ENCODE measurements around the gene BRD7. TPM values are rescaled to one million over a fixed set of nuclear protein-coding genes. Genes with fewer than 3 reads are reported as not detected.

The BRD7 gene
- total and polyA plus RNA-seq, 2 of the 4 experiments (the other 2 are of a cell fraction) = 24.8 to 29.9 TPM

- Histone ChIP-seq H3K14ac (replicated peaks; ENCODE audit: low read depth, low read length) (no peak overlapping the region), H3K4me3 (ENCODE audit: insufficient read depth, low read depth, low read length) (no peak overlapping the region), H3K27me3 (ENCODE audit: control insufficient read depth, insufficient read depth, low read length) (peaks cover 24% of the 10 kb centered on the region), H4K20me1 (ENCODE audit: insufficient read depth, low read length) (no peaks in the 10 kb centered on the region), H3K18ac (ENCODE audit: low read depth, low read length) (no peak overlapping the region), H3K56ac (ENCODE audit: extremely low read depth, insufficient read depth, low read length) (no peak overlapping the region), H2BK15ac (ENCODE audit: low read depth, low read length) (no peak overlapping the region), H3K79me1 (ENCODE audit: low read depth in 1 of 2, low read length in 2 of 2) (no peaks in the 10 kb centered on the region), H4K8ac (ENCODE audit: low read depth in 2 of 2, low read length in 2 of 2) (no peak overlapping the region), H3K4me1 (ENCODE audit: control insufficient read depth, insufficient read depth, low read length) (no peaks in the 10 kb centered on the region), H2AFZ (replicated peaks; ENCODE audit: low read length, poor library complexity) (no peak overlapping the region), H3K9me1 (ENCODE audit: insufficient read depth, low read length) (no peaks in the 10 kb centered on the region), H4K5ac (ENCODE audit: low read depth, low read length) (no peak overlapping the region), H3K23ac (ENCODE audit: low read depth, low read length) (no peak overlapping the region), H2BK20ac (ENCODE audit: low read depth, low read length) (no peak overlapping the region), H3K27ac (ENCODE audit: insufficient read depth, low read length) (no peak overlapping the region), H2AK9ac (replicated peaks; ENCODE audit: low read depth, low read length, poor library complexity) (no peak overlapping the region), H2AK5ac (ENCODE audit: low read depth, low read length) (no peak overlapping the region), H3K4me2 (ENCODE audit: low read depth, low read length) (no peak overlapping the region), H3K9me3 (ENCODE audit: control insufficient read depth, insufficient read depth, low read length) (no peaks in the 10 kb centered on the region), H4K91ac (ENCODE audit: insufficient read depth, low read depth, low read length) (no peak overlapping the region), H2BK120ac (ENCODE audit: low read depth, low read length) (no peak overlapping the region), H3K9ac (ENCODE audit: low read depth, low read length) (no peak overlapping the region), H2BK5ac (ENCODE audit: low read depth, low read length, poor library complexity, severe bottlenecking) (no peak overlapping the region), H3K36me3 (ENCODE audit: control insufficient read depth, insufficient read depth, low read length) (no peaks in the 10 kb centered on the region), H3K4ac (ENCODE audit: low read depth, low read length) (no peak overlapping the region)
- POLR2A ChIA-PET (ENCODE audit: unreplicated experiment) = no interaction called here
- DNase-seq (no peak), ATAC-seq (ENCODE audit: low read depth) (no peak)
- TF ChIP-seq USF2 (IDR thresholded peaks at IDR 0.05; ENCODE audit: low read depth, low read length) = no peak
- TF ChIP-seq CHD1 (IDR thresholded peaks at IDR 0.05; ENCODE audit: low read depth, low read length) = no peak
- TF ChIP-seq CTCF (conservative IDR thresholded peaks at IDR 0.05; ENCODE audit: low read depth, low read length) = no peak
- no peak for TF ChIP-seq ELK1 (IDR thresholded peaks at IDR 0.05; ENCODE audit: borderline replicate concordance, low read depth, low read length)
- no peak for TF ChIP-seq MXI1 (IDR thresholded peaks at IDR 0.05; ENCODE audit: borderline replicate concordance, low read depth, low read length)
- in situ Hi-C loops (cut with MboI; ENCODE audit: low sequenced_read_pairs) = no loop called here
- dilution Hi-C loops (cut with HindIII; ENCODE audit: low sequenced_read_pairs, unreplicated experiment) = no loop called here
- intact Hi-C loops (cut with micrococcal nuclease) = no loop called here
- WGBS, 2 experiments (ENCODE audit: extremely low coverage in 2 of 2, insufficient read length in 1 of 2) = no CpG with 5 or more reads among the region's 1 CpG
- BruUV-seq (replicated peaks) = no TSS peak
- CTCF ChIA-PET = interaction anchor here (1.5 kb wide), 1 partner anchor 19 kb away, joined by 3 read pairs; no protein-coding TSS in a partner anchor
Observed at GRCh38 chr16:50388496-50388895, 19.7 kb upstream of the BRD7 start.

Measured in IMR-90 (cell line).